ENCODE results near the gene TENM4.

TENM4 gene

GRCh38 chr11:79059141-79059540 lies 381.7 kb downstream of the TENM4 start:
- DNase-seq (ENCODE audit: low read depth): no peak
- no peak overlapping the region for H3K4me3 ChIP-seq (ENCODE audit: low read length)
- TF ChIP-seq CTCF (conservative IDR thresholded peaks at IDR 0.05; ENCODE audit: low read length): no peak

GRCh38 chr11:79055856-79056631 lies 384.8 kb downstream of the TENM4 start:
- no peak overlapping the region for H3K4me3 ChIP-seq (ENCODE audit: low read length)
- DNase-seq (ENCODE audit: low read depth): peak; percentile 95
- peak; percentile 44 for TF ChIP-seq CTCF (conservative IDR thresholded peaks at IDR 0.05; ENCODE audit: low read length)

- DNase-seq (ENCODE audit: low read depth): no peak
- H3K4me3 ChIP-seq (ENCODE audit: low read length): no peak overlapping the region
- no peak for TF ChIP-seq CTCF (conservative IDR thresholded peaks at IDR 0.05; ENCODE audit: low read length)
Observed at GRCh38 chr11:79054636-79055035, 386.2 kb downstream of the TENM4 start.

GRCh38 chr11:79052544-79052943 lies 388.3 kb downstream of the TENM4 start:
- no peak overlapping the region for H3K4me3 ChIP-seq (ENCODE audit: low read length)
- no peak for DNase-seq (ENCODE audit: low read depth)
- TF ChIP-seq CTCF (conservative IDR thresholded peaks at IDR 0.05; ENCODE audit: low read length): peak; percentile 19; the same call in 1 of the 2 replicates

GRCh38 chr11:79050786-79051185 lies 390.0 kb downstream of the TENM4 start:
- no peak for TF ChIP-seq CTCF (conservative IDR thresholded peaks at IDR 0.05; ENCODE audit: low read length)
- DNase-seq (ENCODE audit: low read depth): no peak
- no peak overlapping the region for H3K4me3 ChIP-seq (ENCODE audit: low read length)

- no peak for TF ChIP-seq CTCF (conservative IDR thresholded peaks at IDR 0.05; ENCODE audit: low read length)
Observed at GRCh38 chr11:79049741-79050179, 391.1 kb downstream of the TENM4 start.

GRCh38 chr11:79047980-79048379 lies 392.9 kb downstream of the TENM4 start:
- H3K4me3 ChIP-seq (ENCODE audit: low read length): no peak overlapping the region
- no peak for TF ChIP-seq CTCF (conservative IDR thresholded peaks at IDR 0.05; ENCODE audit: low read length)
- DNase-seq (ENCODE audit: low read depth): no peak

More at GRCh38 chr11:79049741-79050179, 391.1 kb downstream of the TENM4 start:
- no peak for DNase-seq (ENCODE audit: low read depth)
- H3K4me3 ChIP-seq (ENCODE audit: low read length): no peak overlapping the region

All from AG10803 (cell line).